Middle frontal gyrus (tissue), 1 donor: ENCODE results near the gene AKAIN1.

Experiments
- DNase-seq: peaks from one replicate; pipeline ENCODE4 v3.0.0-alpha.2; 2015; ENCODE audit warnings: low spot score; ENCODE audit errors: extremely low spot score

The AKAIN1 gene

DNA sequence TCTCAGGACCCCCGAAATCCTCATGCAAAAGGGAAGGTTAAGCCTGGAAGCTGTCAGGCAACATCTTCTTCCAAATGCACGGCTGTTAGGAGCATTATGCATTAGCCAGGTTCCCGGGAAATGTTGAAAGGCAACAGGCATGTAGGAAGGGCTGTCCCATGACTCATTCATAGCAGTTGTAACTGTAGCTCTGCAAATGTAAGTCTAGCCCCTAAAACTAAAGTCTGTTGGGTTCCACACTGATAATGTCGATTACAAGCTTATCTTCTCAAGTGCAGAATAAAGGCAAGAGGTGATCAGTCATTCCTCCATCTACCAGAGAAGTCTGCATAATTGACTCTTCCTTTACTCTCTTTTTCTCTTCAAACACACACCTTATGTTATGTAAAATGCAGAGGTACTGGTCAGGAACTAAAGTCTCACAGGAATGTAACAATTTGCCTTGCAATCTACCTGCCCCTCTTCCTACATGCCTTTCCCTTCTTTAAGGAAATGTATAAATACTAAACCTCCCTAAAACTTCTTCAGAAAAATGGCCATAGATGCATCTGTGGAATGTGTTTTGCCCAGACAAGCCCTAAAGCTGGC is 99.8 kb downstream of the AKAIN1 start:
- DNase-seq = no peak

DNA sequence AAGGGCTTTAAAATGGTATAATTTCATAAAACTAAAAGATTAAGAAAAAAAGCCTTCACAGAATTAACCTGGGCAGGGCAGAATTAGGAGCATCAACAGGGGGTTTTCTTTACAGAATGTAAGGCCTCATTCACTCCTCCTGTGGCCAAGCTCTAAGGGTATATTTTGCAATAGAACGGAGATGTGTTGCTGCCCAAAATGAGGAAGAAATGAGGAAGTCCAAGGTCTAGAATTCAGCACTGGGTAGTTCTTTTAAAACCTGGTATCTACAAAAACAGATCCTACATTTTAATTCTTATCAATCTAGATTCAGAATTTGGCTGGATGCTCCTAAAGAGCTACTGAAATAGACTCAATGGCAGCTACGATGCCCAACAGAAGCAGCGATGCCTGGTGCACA is 101.8 kb downstream of the AKAIN1 start:
- DNase-seq = no peak

DNA sequence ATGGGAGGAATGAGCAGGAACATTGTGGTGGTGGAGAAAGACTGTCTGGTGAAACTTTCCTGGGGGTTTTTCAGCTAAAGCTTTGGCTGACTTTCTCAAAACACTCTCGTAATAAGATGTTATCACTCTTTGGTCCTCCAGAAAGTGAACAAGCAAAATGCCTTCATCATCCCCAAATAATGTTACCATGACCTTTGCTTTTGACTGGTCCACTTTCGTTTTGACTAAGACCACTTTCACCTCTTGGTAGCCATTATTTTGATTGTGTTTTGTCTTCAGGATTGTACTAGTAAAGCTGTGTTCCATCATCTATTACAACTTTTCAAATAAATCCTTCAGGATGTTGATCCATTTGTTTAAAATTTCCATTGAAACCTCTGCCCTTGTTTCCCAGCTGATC is 103.2 kb downstream of the AKAIN1 start:
- no peak for DNase-seq
